Measurements from ENCODE around the gene SYT7.

DNA sequence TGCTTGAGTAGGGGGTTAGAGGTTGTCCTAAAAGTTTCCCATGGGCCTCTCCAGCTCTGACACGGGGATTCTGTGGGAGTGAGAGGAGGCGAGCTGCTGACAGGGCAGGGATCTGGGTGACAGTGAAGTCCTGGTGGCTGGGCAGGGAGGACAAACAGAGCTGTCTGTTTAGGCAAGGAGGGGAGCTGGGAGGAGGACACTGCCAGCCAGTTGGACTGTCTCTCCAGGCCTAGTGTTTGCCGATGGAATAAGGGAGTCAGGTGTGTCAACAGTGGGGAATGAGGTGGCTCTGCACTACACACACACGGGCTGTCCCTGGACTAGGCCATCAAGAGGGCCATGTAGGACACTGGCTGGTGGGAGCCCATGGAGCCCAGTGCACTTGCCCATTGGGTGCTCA, 20.6 kb upstream of the SYT7 start:
- TF ChIP-seq POLR2A (IDR thresholded peaks at IDR 0.05; ENCODE audit: low read length), result no peak
- TF ChIP-seq GATA1 (IDR thresholded peaks at IDR 0.05; ENCODE audit: low read depth, low read length), result no peak
